SK-N-SH treated with all-trans-retinoic acid at 6 μM for 48 hours (cell line): ENCODE results near the gene CELF4.

Experiments used
- ARNTL ChIP-seq: fragments of 450-650 bp; formaldehyde crosslinking; IDR thresholded peaks from 2 replicates; pipeline ENCODE4 v1.5.0; 2020; ENCODE audit warnings: low read depth, mild to moderate bottlenecking, moderate library complexity, borderline replicate concordance
- BACH2 ChIP-seq: fragments of 250-450 bp; sonication (Bioruptor Pico); IDR thresholded peaks from 2 replicates; pipeline ENCODE4 v1.9.0; 2021; ENCODE audit warnings: mild to moderate bottlenecking, borderline replicate concordance
- CREB5 ChIP-seq: fragments of 250-450 bp; sonication (Bioruptor Pico); IDR thresholded peaks from 2 replicates; pipeline ENCODE4 v1.5.1; 2020; ENCODE audit warnings: low read depth, mild to moderate bottlenecking, moderate library complexity
- ESRRG ChIP-seq: fragments of 250-450 bp; sonication (Bioruptor Pico); IDR thresholded peaks from 2 replicates; pipeline ENCODE4 v1.6.1; 2021; ENCODE audit warnings: mild to moderate bottlenecking
- OSR1 ChIP-seq: fragments of 250-450 bp; sonication (Bioruptor Pico); IDR thresholded peaks from 2 replicates; pipeline ENCODE4 v1.8.0; 2022; ENCODE audit warnings: moderate library complexity, mild to moderate bottlenecking, inconsistent platforms
- PATZ1 ChIP-seq: fragments of 250-450 bp; sonication (Bioruptor Pico); IDR thresholded peaks from 2 replicates; pipeline ENCODE4 v1.8.0; 2020; ENCODE audit warnings: mild to moderate bottlenecking, moderate library complexity, borderline replicate concordance
- PPARA ChIP-seq: fragments of 250-450 bp; sonication (Bioruptor Pico); IDR thresholded peaks from 2 replicates; pipeline ENCODE4 v1.5.0; 2020; ENCODE audit warnings: mild to moderate bottlenecking, borderline replicate concordance
- RARB ChIP-seq: fragments of 250-450 bp; sonication (Bioruptor Pico); IDR thresholded peaks from 2 replicates; pipeline ENCODE4 v1.8.0; 2021; ENCODE audit warnings: mild to moderate bottlenecking, moderate library complexity
- TCF4 ChIP-seq: fragments of 250-450 bp; sonication (Bioruptor Pico); IDR thresholded peaks from 2 replicates; pipeline ENCODE4 v1.8.0; 2021; ENCODE audit warnings: mild to moderate bottlenecking, moderate library complexity, borderline replicate concordance
- TOX ChIP-seq: fragments of 250-450 bp; sonication (Bioruptor Pico); IDR thresholded peaks from 2 replicates; pipeline ENCODE4 v1.8.0; 2021; ENCODE audit warnings: mild to moderate bottlenecking, moderate library complexity, borderline replicate concordance
- TSHZ2 ChIP-seq: fragments of 250-450 bp; sonication (Bioruptor Pico); IDR thresholded peaks from 2 replicates; pipeline ENCODE4 v1.5.0; 2020; ENCODE audit warnings: mild to moderate bottlenecking, moderate library complexity
- ZFP30 ChIP-seq: fragments of 450-650 bp; formaldehyde crosslinking; IDR thresholded peaks from 2 replicates; pipeline ENCODE4 v1.5.0; 2022; ENCODE audit warnings: mild to moderate bottlenecking, moderate library complexity
- ZNF70 ChIP-seq: fragments of 450-650 bp; formaldehyde crosslinking; IDR thresholded peaks from 2 replicates; pipeline ENCODE4 v1.5.0; 2020; ENCODE audit warnings: mild to moderate bottlenecking, moderate library complexity
- ZNF8 ChIP-seq: fragments of 450-650 bp; formaldehyde crosslinking; IDR thresholded peaks from 2 replicates; pipeline ENCODE4 v1.5.0; 2020; ENCODE audit warnings: mild to moderate bottlenecking, moderate library complexity

GRCh38 chr18:37489998-37490397 is 75.6 kb downstream of the CELF4 start:
- TF ChIP-seq RARB (CRISPR knock-in tag) (no peak), TOX (CRISPR knock-in tag) (no peak), TSHZ2 (CRISPR knock-in tag) (no peak), BACH2 (no peak), PPARA (no peak), TCF4 (CRISPR knock-in tag) (no peak), ZFP30 (CRISPR knock-in tag) (no peak), PATZ1 (no peak), ZNF70 (CRISPR knock-in tag) (no peak), ARNTL (no peak), CREB5 (CRISPR knock-in tag) (no peak), OSR1 (no peak), ZNF8 (CRISPR knock-in tag) (no peak), ESRRG (CRISPR knock-in tag) (no peak)
